G401.6 (cell line): ENCODE measurements around the gene SLC6A15.

ENCODE experiments used
- FAIRE-seq: peaks from 2 replicates; lab custom pipeline; 2012; peaks lifted over from hg19 to GRCh38; lab: Jason Lieb, UNC

Gene SLC6A15

DNA sequence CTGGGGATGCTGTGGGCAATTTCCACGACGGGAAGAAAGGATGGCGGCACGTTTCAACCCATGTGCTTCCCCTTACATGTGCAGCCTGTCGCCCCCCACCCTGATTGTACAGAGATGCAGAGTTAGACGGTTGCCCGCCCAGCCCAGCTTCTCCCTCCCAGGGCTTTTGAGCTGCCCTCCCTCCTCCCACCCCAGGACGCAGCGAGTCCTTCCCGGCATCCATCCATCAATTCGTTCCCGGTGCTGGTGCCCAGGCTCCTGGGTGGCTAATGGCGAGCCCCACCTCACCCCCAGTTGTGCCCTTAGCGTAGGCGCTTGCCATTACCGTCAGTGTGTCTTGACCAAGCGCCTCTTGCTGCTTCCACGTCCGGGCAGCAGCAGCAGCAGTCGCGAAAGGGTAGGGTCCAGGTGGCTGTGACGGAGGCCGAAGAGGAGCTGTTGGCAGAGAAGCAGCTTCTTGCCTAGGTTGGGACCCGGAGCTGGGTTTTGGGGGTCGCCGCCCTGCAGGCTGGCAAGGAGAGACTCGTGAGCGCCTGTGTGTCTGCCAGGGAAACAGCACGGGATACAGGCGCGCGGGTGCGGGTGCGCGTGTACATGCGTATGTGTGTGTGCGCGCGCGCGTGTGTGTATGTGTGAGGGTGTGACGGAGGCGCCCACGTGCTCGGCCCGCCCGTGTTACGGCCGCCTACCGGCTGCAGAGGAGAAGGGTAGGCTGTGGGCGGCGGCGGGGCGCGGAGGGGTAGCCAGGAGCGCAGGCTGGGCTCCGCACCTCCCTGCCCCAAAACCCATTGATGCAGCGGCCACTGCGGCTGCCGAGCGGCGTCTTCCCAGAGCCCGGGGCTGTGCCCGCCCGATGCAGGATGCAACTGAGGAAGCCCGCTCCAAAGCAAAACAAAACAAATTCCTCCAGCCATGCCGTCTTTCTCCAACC lies at the start of gene SLC6A15:
TSS of gene SLC6A15 (minus strand) at position 602 of the 931 bp plus-strand sequence. CDS start 20,679 bp downstream, outside the sequence.
- no peak for FAIRE-seq

DNA sequence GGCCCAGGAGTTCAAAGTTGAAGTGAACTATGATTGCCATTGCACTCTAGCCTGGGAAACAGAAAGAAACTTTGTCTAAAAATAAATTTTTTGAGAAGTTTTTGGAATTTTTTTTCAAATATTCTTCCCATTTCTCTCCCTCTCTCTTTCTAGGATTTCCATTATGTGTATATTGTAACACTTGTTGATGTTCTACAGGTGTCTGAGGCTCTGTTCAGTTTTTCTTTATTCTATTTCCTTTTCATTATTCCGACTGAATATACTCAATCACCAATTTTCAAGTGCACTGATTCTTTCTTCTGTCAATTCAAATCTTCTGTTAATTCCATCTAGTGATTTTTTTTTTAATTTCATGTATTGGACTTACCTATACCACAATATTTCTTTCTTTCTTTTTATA lies 48.3 kb upstream of the SLC6A15 start:
- FAIRE-seq: no peak

DNA sequence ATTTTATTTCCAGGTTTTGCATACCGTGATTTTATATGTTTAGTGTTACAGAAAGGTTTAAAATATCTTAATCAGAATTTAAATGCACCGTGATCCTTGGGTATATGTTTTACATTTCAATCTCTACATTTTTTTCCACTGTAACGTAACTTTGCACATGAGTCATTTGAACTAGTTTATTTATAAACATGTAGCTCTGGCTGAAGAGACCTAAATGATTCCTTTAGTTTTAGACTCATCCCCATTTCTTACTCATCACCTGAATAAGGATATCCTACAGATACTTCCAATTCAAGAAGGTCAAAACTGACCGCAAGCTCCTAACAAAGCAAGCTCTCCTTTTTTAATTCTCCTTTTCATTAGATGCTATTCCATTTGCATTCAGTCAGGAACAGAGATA lies 42.7 kb upstream of the SLC6A15 start:
- FAIRE-seq: no peak

DNA sequence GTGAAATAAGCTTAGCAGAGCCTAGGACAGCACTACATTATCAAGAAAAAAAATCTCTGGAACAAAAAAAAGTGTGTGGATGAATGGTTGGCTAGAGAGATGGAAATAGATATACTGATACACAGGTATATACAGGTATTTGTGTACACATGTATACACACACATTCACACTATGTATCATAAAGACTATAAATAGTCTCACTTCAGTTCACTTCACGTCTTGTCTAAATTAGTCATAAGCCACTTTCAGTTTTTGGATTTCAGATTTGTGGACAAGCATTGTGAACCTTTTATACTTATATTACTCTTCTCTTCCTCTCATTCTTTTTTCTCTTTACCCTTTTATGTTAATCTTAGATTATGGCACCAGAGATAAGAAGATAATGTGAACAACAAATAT lies 41.8 kb upstream of the SLC6A15 start:
- no peak for FAIRE-seq

DNA sequence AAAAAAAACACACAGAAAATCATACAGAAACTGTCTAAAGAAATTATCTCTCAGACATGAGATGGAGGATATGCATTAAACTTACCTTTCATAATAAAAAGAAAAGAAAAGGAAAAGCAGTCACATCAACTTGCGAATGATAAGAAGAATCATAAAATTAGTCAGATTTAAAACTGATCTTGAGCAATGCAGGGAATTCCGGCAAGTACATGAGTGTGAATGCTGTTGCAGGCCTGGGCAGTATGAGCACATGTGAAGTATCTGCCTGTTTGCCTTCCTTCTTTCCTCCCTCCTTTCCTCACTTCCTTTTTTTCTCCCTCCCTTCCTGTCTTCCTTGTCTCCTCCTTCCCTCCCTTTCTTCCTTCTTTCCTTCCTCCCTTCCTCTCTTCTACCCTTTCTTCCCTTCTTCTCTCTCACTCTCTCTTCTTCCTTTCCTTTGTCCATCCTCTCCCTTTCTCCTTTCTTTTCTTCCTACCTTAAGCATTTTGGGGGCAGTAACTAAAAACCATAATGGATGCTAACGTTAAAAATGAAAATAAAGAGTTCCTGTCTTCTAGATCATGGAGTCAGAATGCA lies 38.5 kb upstream of the SLC6A15 start:
- FAIRE-seq: no peak

DNA sequence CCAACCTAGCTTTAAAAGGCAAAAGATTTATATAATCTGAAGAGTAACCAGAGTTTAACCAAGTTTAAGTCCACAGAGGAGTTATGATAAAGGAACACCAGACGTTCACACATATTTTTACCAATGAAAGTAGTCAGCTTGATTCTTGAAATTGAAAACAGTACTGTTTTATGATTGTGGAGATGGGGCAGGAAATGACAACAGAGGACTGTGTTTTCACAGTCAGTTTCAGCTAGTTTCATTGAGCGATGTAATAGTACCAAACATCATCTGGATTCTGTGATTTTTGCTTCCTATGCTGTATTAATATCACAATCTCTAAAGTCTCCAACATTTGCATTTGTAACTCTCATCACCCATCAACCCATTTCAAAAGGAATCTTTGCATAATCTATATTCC lies 34.2 kb upstream of the SLC6A15 start:
- FAIRE-seq: no peak

DNA sequence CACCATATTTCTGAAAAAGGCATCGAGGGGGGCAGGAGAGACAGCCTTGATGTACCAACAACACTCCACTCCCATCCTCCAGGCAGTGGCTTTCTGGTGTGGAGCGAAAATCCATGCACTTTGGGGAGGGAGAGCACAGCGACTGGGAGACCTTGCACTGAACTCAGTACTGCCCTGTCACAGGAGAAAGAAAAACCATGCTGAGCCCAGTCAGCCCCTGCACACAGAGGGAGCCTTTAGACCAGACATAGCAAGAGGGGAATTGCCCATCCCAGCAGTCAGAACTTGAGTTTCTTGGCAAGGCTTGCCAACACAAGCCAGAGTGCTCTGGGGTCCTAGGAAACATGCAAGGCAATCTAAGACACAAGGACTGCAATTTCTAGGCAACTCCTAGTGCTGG lies 24.8 kb upstream of the SLC6A15 start:
- FAIRE-seq: no peak

DNA sequence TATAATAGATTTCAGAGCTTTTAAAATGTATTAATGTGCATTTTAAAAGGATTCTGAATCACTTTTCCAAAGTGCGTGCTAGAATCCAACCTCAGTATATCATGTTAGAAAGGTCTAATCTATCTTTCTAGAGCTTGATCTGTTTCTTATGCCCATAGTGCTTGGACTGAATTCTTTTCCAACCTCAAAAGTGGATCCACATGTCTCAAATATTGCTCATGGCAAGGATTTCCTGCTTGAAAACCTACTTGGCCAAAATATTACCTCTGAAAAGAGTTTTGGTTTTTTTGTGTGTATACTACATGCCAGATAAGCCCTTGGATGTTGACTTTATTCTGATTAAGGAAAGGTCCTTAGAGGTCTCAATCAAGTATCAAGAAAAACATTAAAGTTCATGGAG lies 16.9 kb upstream of the SLC6A15 start:
- FAIRE-seq: no peak

DNA sequence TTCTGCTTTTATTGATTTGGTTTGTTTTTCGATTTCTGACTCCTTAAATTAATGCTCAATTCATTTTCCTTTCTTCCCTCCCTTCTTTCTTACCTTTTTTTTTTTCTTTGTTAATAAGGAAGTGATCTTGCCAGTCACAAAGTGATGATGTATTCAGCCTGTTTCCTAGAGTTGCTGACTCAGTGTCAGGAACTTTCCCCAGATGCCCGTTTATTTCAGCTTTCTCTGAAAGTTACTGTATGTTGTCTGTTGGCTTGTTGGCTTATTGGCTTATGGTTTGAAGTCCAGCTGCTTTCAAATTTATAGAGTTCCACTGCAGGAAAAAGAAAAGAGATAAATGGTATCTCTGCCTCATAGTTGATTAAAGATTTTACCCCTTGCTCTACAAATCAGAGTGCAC lies 12.4 kb upstream of the SLC6A15 start:
- FAIRE-seq: no peak

DNA sequence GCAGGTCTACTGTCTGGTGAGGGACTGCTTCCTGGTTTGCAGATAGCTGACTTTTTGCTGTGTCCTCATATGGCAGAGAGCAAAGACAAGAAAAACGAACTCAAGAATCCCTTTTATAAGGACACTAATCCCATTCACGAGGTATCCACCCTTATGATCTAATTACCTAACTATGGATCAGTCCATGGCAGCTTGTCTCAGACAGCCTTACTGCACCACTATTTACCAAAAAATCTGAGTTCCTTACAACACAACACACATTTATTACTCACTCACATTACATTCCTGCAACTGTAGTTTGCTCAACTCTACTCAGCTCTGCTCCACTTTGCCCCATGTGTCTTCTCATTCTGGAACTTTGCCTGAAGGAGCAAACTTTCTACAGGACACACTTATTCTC lies 10.1 kb upstream of the SLC6A15 start:
- no peak for FAIRE-seq

DNA sequence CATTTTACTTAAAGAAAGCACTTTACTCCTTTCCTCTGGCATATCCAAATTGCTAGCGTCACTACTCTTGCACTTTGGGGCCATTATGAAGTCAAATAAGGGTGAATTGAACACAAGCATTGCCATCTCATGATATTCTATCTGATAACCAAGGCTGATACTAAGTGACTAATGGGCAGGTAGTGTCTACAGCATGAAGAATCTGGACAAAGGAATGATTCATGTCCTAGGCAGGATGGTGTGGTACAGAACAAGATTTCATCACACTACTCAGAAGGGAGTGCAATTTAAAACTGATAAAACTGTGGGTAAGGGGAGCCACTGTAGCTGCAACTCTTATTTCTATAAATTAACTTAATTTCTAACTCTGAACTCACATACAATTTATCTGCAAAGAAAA lies 7.7 kb upstream of the SLC6A15 start:
- no peak for FAIRE-seq

DNA sequence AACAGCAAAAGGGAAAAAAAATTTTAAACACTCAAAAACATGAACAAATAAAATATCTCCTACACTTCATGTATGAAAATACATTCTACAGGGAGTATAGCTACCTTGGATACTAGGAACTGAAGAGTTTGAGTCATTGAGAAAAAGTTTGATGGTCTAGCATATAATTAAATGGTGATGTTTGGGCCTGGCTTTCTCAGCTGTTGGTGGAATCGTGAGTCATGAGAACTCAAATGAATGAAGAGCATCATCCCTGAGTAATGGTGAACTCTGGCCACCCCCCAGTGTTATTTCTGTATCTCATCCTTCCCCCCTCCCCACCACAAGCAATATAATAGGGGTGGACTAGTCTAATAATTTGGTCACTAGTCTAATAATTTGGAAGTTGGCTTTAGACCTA lies 6.7 kb upstream of the SLC6A15 start:
- no peak for FAIRE-seq

DNA sequence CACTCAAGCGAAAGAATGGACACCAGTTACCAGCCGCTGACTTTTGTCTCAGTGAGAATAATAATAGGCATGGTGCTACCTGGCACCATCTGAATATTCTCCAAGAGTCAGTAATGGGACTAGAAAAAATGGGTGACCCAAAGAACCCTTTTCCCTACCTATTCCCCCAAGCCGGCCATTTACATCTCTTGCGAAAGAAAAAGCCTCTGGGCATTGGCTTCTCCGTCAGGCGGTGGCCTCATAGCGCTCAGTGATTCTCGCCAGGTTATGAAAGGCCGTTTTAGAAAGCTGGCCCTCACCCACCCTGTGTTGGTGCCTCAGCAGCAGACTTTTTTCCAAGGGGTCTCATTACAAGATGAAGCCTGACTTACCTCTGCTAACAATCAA lies 523 bp upstream of the SLC6A15 start:
- FAIRE-seq: no peak

DNA sequence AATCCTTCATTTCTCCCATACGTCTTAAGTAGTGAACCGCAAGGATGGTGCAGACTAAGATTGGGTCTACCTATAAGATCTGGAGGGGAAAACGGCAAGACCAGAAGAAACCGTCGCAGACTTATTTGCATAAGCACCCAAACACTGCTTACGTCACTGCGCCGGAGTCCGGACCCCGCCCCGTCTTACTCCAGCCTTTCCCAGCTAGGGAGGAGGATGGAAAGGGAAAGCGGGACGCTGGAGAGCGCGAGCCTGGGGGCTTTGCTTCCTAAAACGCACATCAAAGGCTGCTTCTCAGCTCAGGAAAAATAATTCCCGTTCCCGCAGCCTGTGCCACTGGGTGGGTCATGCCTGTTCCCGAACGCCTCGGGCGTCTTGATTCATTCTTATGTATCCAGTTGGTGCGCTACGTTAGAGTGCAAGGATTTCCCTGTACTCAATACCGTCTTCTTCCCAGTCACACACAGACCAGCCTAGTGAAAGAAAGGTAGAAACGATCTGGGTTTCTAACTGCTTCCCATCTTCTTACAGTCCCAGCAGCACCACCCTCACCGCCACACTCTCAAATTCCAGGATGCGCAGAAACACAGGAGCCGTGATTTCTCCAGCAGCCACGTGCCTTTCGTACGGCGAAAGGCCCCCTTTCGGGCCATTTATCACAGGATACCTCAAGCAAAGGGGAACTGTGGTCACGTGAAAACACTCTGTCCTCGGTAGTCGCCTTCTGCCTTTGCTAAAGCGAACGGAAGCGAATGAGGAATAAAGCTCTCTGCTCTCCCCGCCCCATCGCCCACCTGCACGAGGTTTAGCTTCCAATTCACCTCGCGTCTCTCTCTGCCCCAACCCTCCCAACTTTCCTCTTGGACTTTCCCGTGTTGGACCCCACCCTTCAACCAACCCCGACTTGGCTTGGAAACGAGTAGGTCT lies 1.1 kb downstream of the SLC6A15 start:
- no peak for FAIRE-seq

DNA sequence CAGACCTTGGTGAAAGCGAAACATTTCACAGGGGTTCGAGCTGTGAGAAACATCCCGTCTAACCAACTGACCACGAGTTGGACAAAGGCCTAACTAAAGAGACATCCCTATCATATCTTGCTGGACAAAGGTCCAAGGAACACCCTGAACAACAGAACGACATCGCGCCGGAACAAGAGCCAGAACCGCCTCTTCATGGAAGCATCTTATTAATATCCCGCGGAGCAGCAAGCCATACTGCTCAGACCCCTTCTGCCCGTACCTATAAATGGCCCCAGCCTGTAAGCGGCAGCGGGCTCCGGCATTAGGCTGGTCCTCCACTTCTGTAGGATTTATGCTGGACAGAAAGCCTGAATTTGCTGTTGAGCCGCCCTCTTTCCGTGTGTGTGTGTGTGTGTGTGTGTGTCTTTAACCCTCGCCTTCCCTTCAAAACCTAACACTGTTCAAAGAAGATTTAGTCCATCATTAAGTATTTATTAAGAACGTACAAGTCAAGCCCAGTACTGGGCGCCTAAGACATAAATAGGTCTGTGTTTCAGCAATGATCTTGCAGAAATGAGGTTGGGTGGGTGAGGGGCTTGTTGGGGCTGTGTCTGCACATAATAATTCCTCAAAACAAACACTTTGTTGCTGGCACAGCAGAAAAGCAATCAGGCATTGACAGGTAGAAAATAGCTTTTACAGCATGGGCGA lies 1.9 kb downstream of the SLC6A15 start:
- FAIRE-seq: no peak

DNA sequence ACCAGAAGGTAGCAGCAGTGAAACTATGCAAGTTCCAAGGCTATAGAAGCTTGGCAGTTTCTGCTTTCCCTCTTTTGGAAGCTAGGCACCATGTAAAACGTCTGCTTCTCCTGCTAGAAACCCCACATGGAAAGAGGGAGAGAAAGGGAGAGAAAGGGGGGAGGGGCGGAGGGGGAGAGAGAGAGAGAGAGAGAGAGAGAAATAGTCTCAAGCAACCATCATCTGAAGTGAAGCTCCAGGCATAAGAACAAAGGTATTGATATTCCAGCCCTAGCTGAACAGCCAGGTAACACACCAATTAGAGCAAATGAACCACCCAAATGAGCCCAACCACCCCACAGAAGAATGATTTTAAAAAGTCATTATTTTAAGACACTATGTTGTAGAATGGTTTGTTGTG lies 8.5 kb downstream of the SLC6A15 start:
- no peak for FAIRE-seq

DNA sequence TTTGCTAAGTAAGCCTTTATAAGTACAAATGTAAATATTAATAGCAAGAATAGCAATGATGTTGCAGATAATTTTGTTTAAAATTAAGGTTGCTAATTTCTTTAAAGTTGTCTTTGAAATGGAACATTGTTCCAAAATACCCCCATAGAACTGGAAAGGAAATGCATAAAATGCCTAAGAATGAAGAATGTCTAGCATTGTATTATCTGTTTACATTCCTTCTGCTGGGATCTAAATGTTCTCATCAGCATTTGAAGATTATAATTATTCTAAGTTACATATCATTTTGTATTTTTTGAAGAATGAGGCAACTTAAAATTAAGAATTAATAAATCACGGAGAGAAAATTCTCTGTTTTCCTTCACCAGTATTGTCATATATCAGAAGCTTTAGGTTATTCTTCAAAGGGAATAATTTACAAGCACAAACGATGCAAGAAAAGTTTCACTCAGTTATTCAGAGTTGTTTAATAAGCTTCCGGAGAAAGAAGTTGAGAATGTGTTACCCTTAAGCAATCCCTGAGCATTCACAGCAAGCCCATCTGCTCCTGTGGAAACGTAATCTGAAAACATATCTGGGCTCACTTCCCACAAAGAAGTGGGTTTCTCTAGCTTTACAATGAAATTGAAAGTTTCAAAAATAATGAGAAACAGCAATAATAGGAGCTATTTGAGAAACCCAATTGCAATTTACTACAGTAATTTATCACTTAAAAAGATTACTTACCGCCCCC lies 21.3 kb downstream of the SLC6A15 start:
- no peak for FAIRE-seq

DNA sequence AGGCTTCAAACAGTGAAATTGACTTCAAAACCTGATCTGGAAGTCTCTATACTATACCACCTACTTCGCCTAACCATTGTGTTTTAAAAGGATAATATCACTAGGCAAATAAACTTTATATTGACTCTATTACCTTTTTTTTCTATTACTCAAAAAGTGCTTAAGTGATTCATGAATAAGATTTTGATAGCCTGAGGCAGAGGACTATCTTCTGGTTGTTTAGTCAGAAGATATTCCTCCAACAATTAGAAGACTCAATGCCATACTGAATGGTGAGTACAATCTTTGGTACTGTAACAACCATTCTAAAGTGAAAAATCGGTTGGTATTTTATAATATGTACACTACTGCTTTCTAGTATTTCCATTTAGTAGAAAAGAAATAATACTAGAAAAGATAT lies 22.8 kb downstream of the SLC6A15 start:
- FAIRE-seq: no peak

DNA sequence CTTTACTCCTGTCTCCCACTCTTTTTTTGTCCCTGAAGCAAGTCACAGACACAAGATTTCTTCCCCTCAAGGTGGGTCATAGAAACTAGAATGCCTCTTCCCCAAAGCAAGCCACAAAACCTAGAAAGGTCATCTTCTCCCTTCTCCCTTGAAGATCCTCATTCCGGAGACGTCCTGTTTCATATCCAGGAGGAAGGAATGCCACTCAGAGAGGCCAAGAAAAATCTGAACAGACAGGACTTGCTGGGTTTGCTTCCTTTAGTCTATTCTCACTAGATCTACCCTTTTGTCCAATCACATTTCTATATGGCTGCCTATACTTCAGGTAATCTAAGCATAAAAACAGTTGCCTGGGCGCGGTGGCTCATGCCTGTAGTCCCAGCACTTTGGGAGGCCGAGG lies 23.7 kb downstream of the SLC6A15 start:
- no peak for FAIRE-seq

DNA sequence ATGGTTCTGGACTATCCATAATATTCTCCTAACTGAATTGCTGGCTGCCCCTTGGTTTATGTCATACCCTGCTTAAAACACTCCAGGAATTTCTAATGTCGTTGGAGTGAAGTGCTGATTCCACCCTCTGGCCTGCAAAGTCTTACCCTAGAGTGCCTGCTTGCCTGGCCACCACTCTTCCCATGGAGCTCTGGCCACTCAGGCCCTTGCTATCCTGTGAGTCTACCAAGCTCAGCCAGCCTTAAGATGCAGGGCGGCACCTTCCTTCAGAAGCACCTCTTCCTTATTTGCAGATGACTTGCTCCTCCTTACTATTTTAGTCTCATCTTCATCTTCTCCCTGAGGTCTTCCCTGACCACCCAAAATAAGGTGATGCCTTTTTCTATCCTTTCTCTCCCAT lies 35.3 kb downstream of the SLC6A15 start:
- no peak for FAIRE-seq

DNA sequence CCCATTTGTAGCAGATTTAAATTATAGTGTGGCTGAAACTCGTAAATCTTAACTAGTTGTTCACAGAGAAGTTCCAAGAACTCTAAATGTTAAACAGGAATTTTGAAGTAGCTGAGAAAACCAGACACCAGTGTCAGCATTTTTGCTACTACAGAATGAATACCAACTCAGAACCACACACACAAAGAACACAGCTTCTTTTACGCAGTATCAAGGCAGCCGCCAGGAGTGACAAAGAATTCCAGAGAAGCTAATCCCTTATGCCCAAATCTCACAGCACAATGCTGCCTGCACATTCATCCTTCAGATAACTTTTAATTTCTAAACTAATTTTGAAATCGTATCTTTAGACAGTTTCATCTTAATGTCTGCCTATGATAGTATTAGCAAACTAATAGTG lies 37.4 kb downstream of the SLC6A15 start:
- no peak for FAIRE-seq

DNA sequence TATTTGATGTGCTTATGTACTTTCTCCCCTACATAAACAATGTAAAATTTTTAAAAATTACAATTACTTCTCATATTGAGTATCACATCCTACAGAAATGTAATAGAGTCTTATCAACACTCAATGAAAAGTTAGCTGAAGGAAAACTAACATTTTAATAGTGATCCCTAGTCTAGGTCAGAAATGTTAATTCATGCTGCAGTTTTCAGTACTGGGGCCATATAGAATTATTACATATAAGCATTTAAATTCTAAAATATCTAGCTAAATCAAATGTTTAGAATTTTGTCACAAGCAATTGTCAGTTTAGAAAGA lies 37.8 kb downstream of the SLC6A15 start:
- FAIRE-seq: no peak
